ENCODE results near the gene ZNF670.

GRCh38 chr1:247118946-247119446 is 40.4 kb upstream of the ZNF670 start:
- TF ChIP-seq SMC3 (conservative IDR thresholded peaks at IDR 0.05; ENCODE audit: insufficient read depth, low read depth, low read length) = no peak
- TF ChIP-seq ETS2 (tag; IDR thresholded peaks at IDR 0.05; ENCODE audit: borderline replicate concordance, poor library complexity, severe bottlenecking) = no peak
- TF ChIP-seq ESRRA (IDR thresholded peaks at IDR 0.05; ENCODE audit: borderline replicate concordance, low read depth) = peak; percentile 87

Measured in K562 (cell line).